ENCODE data around the gene SYT8.

SYT8 gene

GRCh38 chr11:1841511-1842148, 6.8 kb downstream of the SYT8 start:
- no peak for TF ChIP-seq CTCF (IDR thresholded peaks at IDR 0.05)

GRCh38 chr11:1842149-1843097, 7.6 kb downstream of the SYT8 start:
- no peak for TF ChIP-seq CTCF (IDR thresholded peaks at IDR 0.05)

GRCh38 chr11:1843098-1843473, 8.3 kb downstream of the SYT8 start:
- TF ChIP-seq CTCF (IDR thresholded peaks at IDR 0.05) = no peak

GRCh38 chr11:1843796-1844195, 9.0 kb downstream of the SYT8 start:
- TF ChIP-seq CTCF (IDR thresholded peaks at IDR 0.05) = no peak

- TF ChIP-seq CTCF (IDR thresholded peaks at IDR 0.05) = no peak
Measured at GRCh38 chr11:1844221-1845094, 9.7 kb downstream of the SYT8 start.

- no peak for TF ChIP-seq CTCF (IDR thresholded peaks at IDR 0.05)
Measured at GRCh38 chr11:1845095-1845429, 10.3 kb downstream of the SYT8 start.

Data from LNCAP (cell line).